ENCODE results near the gene TMEM126B. TPM values are rescaled to one million over a fixed set of nuclear protein-coding genes. Genes with fewer than 3 reads are reported as not detected.

The TMEM126B gene
- total RNA-seq, 1 experiment from 2014 or later: 65.8 TPM

GRCh38 chr11:85673393-85673792, 45.0 kb downstream of the TMEM126B start:
- Mint-ChIP-seq H3K4me3 (no peak overlapping the region), H3K4me1 (peaks cover 4% of the 10 kb centered on the region; the same call in 1 of the 2 replicates), H3K36me3 (peaks cover 14% of the 10 kb centered on the region), H3K27ac (no peak overlapping the region), H3K27me3 (ENCODE audit: low read depth) (peaks cover 61% of the 10 kb centered on the region), H3K9me3 (peaks cover 34% of the 10 kb centered on the region)
- ChIA-PET POLR2A (no interaction called here), CTCF (no interaction called here)
- DNase-seq (ENCODE audit: low spot score): no peak
- ATAC-seq: no peak
- TF ChIP-seq, protein P1, sequence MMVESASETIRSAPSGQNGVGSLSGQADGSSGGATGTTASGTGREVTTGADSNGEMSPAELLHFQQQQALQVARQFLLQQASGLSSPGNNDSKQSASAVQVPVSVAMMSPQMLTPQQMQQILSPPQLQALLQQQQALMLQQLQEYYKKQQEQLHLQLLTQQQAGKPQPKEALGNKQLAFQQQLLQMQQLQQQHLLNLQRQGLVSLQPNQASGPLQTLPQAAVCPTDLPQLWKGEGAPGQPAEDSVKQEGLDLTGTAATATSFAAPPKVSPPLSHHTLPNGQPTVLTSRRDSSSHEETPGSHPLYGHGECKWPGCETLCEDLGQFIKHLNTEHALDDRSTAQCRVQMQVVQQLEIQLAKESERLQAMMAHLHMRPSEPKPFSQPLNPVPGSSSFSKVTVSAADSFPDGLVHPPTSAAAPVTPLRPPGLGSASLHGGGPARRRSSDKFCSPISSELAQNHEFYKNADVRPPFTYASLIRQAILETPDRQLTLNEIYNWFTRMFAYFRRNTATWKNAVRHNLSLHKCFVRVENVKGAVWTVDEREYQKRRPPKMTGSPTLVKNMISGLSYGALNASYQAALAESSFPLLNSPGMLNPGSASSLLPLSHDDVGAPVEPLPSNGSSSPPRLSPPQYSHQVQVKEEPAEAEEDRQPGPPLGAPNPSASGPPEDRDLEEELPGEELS (CRISPR knock-in tag; IDR thresholded peaks at IDR 0.05): no peak
- no peak for TF ChIP-seq GRHL2 (CRISPR knock-in tag; IDR thresholded peaks at IDR 0.05; ENCODE audit: insufficient replicate concordance, severe bottlenecking)
- TF ChIP-seq, protein P2, sequence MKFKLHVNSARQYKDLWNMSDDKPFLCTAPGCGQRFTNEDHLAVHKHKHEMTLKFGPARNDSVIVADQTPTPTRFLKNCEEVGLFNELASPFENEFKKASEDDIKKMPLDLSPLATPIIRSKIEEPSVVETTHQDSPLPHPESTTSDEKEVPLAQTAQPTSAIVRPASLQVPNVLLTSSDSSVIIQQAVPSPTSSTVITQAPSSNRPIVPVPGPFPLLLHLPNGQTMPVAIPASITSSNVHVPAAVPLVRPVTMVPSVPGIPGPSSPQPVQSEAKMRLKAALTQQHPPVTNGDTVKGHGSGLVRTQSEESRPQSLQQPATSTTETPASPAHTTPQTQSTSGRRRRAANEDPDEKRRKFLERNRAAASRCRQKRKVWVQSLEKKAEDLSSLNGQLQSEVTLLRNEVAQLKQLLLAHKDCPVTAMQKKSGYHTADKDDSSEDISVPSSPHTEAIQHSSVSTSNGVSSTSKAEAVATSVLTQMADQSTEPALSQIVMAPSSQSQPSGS (CRISPR knock-in tag; IDR thresholded peaks at IDR 0.05; ENCODE audit: borderline replicate concordance, low read depth): no peak
- no peak for TF ChIP-seq MLX (CRISPR knock-in tag; IDR thresholded peaks at IDR 0.05)

DNA sequence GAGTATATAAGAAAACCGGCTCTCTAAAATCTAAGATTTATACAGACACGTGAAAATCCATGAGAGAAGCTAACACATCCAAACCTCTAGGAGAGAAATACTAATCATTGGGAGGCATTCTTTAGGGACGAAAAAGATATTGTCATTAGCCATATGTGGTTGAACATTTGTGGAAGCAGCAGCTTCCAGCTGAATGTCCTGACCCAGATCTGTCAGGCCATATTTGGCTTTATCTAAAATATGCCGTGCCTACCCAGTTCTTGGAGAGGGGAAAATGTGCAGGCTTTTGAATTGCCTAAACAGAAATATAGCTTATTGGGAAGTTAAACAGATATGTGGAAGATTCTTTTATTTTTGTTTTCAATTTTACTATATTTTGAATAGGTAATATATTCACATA, 51.2 kb downstream of the TMEM126B start:
- no peak overlapping the region for H3K27ac Mint-ChIP-seq
- peaks cover 16% of the 10 kb centered on the region for H3K27me3 Mint-ChIP-seq (ENCODE audit: low read depth)
- H3K4me1 Mint-ChIP-seq: peaks cover 11% of the 10 kb centered on the region
- no peak for TF ChIP-seq MYBL2 (CRISPR knock-in tag; IDR thresholded peaks at IDR 0.05)
- no peak for TF ChIP-seq ESRRA (CRISPR knock-in tag; IDR thresholded peaks at IDR 0.05; ENCODE audit: borderline replicate concordance)
- TF ChIP-seq FOXP1 (CRISPR knock-in tag; IDR thresholded peaks at IDR 0.05; ENCODE audit: borderline replicate concordance): no peak
- no peak overlapping the region for H3K4me3 Mint-ChIP-seq
- no peaks in the 10 kb centered on the region for H3K9me3 Mint-ChIP-seq
- DNase-seq (ENCODE audit: low spot score) (no peak), ATAC-seq (no peak)
- POLR2A ChIA-PET: no interaction called here
- CTCF ChIA-PET: interaction anchor here (0.8 kb wide), 2 partner anchors 16 to 176 kb away, joined by 3 read pairs; partner anchors contain the start of gene CCDC83
- H3K36me3 Mint-ChIP-seq: no peaks in the 10 kb centered on the region

DNA sequence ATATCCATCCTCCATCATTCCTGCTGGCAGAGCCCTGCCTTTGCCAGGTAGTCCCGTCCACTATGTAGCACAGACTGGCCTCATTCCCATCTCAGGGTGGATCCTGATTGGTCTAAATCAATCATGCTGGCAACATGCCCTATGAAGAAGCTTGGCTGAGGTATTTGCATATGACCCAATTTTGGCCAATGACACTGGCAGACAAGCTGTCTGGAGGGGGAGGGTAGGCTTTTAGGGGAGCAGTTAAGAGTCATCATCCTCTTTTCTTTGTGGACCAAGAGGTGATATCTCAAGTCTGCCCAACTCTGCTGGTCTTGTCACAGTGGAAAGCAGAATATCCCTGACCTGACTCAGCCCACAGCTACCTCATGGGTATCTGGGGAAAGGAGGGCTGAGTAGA, 52.5 kb downstream of the TMEM126B start:
- ATAC-seq (peak; percentile 85), DNase-seq (ENCODE audit: low spot score) (no peak)
- H3K4me1 Mint-ChIP-seq: peaks cover 11% of the 10 kb centered on the region
- peaks cover 9% of the 10 kb centered on the region; the same call in 1 of the 2 replicates for H3K27me3 Mint-ChIP-seq (ENCODE audit: low read depth)
- H3K9me3 Mint-ChIP-seq: no peaks in the 10 kb centered on the region
- no peak overlapping the region for H3K27ac Mint-ChIP-seq
- no peaks in the 10 kb centered on the region for H3K36me3 Mint-ChIP-seq
- H3K4me3 Mint-ChIP-seq: no peak overlapping the region
- TF ChIP-seq AR (CRISPR knock-in tag; IDR thresholded peaks at IDR 0.05) (no peak), NR2C2 (CRISPR knock-in tag; IDR thresholded peaks at IDR 0.05) (no peak), EMX1 (CRISPR knock-in tag; IDR thresholded peaks at IDR 0.05) (no peak), MLX (CRISPR knock-in tag; IDR thresholded peaks at IDR 0.05) (no peak), CREB1 (CRISPR knock-in tag; IDR thresholded peaks at IDR 0.05) (no peak), KAT7 (CRISPR knock-in tag; IDR thresholded peaks at IDR 0.05; ENCODE audit: borderline replicate concordance) (no peak), ZMAT4 (CRISPR knock-in tag; IDR thresholded peaks at IDR 0.05) (no peak), ZNF219 (CRISPR knock-in tag; IDR thresholded peaks at IDR 0.05; ENCODE audit: borderline replicate concordance) (no peak), RELA (CRISPR knock-in tag; IDR thresholded peaks at IDR 0.05; ENCODE audit: borderline replicate concordance) (no peak), FOXK1 (CRISPR knock-in tag; IDR thresholded peaks at IDR 0.05) (no peak)
- TF ChIP-seq, protein P3, sequence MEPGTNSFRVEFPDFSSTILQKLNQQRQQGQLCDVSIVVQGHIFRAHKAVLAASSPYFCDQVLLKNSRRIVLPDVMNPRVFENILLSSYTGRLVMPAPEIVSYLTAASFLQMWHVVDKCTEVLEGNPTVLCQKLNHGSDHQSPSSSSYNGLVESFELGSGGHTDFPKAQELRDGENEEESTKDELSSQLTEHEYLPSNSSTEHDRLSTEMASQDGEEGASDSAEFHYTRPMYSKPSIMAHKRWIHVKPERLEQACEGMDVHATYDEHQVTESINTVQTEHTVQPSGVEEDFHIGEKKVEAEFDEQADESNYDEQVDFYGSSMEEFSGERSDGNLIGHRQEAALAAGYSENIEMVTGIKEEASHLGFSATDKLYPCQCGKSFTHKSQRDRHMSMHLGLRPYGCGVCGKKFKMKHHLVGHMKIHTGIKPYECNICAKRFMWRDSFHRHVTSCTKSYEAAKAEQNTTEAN (CRISPR knock-in tag; IDR thresholded peaks at IDR 0.05): no peak
- TF ChIP-seq, protein P2 (CRISPR knock-in tag; IDR thresholded peaks at IDR 0.05; ENCODE audit: borderline replicate concordance, low read depth): no peak
- CTCF ChIA-PET: interaction anchor here (0.6 to 1.0 kb wide), 3 partner anchors 12 to 175 kb away, joined by 3 to 4 read pairs (median 3); partner anchors contain the start of gene CCDC83
- POLR2A ChIA-PET: interaction anchor here (0.9 kb wide), 1 partner anchor 11 kb away, joined by 3 read pairs; no protein-coding TSS in a partner anchor
